Measurements from ENCODE around the gene TRIM74.
"Not testable (repeated sequence)": the region's sequence is repeated elsewhere in the genome, so short reads cannot be mapped to it uniquely, and the experiment has no call there.

The TRIM74 gene

GRCh38 chr7:72968980-72969516 is at the start of gene TRIM74:
Gene TRIM74, minus strand, starts transcription at chr7:72969466. Its CDS starts 3,309 bp downstream, at chr7:72966157.
- not testable (repeated sequence) for DNase-seq

- DNase-seq: not testable (repeated sequence)
Observed at GRCh38 chr7:73006491-73006890, 37.2 kb upstream of the TRIM74 start.

- DNase-seq: not testable (repeated sequence)
Observed at GRCh38 chr7:73005693-73006447, 36.6 kb upstream of the TRIM74 start.

- not testable (repeated sequence) for DNase-seq
Observed at GRCh38 chr7:73005356-73005692, 36.1 kb upstream of the TRIM74 start.

DNA sequence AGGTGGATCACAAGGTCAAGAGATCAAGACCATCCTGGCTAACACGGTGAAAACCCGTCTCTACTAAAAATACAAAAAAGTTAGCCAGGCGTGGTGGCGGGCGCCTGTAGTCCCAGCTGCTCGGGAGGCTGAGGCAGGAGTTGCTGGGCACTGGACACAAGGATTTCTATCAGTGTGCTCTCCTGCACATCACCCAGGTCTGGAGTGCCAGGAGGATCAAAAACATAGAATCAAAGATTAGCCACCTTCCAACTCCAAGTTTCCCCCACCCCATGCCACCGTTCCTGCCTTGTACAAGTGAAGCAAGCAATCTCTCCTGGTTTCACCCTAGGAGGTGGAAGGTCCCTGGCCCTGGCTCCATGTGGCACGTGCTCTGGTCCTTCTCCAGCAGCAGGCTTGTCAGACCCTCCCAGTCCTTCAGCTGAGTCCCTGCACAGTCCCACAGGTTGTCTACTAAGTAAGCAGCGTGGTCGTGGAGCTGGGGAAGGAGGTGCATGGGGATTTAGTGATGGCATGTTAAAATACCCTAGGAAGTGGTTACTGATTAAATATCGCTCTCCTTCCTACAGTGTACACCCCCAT is 28.7 kb upstream of the TRIM74 start:
- not testable (repeated sequence) for DNase-seq

GRCh38 chr7:72997447-72997846 is 28.2 kb upstream of the TRIM74 start:
- not testable (repeated sequence) for DNase-seq

GRCh38 chr7:72995484-72995883 is 26.2 kb upstream of the TRIM74 start:
- DNase-seq: not testable (repeated sequence)

DNA sequence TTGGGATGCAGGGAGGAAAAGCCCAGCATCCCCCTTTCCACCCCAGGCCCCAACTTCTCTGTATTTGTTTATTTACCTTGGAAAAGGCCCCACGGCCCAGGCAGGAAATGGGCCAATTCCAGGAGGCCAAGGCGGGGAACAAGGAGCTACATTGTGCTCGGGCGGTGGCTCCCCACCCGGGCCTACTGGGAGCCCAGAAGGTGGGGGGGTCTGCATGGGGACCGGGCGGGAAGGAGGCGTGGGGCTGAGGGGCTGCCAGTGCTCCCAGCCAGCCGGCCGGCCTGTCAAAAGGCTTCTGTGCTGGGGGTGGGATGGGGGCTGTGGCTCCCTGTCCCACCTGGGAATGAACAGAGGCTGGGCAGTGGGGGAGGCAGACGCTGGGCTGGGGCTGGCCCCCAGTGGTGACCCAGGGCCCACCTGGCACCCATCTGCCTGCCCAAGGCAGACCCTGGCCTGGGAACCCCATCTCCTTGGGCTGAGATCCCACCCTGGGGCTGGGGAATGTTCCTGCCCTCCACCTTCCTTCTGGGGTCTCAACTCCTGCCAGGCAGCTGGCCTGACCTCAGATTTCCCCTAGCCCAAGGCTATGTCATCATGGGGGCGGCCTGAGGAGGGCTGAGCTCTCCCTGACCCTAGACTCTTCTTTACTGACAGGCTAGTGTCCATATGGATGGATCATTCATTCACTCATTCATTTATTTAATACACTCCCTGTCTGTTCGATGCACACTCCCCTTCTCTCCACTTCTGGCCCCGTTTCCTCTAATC is 21.1 kb upstream of the TRIM74 start:
- not testable (repeated sequence) for DNase-seq

GRCh38 chr7:72982084-72982483 is 12.8 kb upstream of the TRIM74 start:
- DNase-seq: not testable (repeated sequence)

DNA sequence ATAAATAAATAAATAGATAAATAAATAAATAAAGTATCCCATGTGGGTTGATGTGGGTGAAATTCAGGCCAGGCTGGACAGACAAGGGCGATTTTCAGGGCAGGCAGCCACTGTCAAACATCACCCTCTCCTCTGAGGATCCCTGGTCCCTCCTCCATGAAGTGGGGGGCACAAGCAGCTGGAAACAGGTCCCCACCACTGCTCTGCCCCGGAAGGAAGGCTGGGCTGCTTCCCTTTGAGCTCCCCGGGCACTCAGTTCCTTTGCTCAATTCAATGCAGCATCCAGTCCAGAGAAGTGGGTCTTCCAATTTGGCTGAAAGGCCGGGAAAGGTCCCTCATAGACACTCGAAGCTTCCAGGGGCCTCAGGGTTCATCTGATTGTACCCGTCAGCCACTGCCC is 11.1 kb upstream of the TRIM74 start:
- DNase-seq: not testable (repeated sequence)

DNA sequence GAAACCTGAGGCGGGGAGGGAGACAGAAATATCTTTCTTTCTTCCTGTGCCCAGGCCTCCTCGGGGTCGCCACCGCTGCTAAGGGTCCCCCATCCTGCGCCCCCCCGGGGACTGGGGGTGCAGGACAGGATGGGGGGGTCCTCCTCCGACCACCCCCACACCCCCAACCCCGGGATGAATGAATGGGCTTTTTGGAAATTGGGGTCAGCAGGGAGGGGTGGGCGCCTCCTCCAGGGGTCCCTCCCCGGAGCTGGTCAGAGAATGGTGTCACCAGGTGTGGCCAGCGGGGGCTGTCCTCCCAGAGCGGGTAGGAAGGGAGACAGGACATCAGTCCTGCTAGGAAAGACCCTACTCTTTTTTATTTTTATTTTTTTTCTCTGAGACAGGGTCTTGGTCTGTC is 7.2 kb upstream of the TRIM74 start:
- DNase-seq: not testable (repeated sequence)

- DNase-seq: not testable (repeated sequence)
Observed at GRCh38 chr7:72975656-72976286, 6.5 kb upstream of the TRIM74 start.

GRCh38 chr7:72974781-72975180 is 5.5 kb upstream of the TRIM74 start:
- DNase-seq: not testable (repeated sequence)

DNA sequence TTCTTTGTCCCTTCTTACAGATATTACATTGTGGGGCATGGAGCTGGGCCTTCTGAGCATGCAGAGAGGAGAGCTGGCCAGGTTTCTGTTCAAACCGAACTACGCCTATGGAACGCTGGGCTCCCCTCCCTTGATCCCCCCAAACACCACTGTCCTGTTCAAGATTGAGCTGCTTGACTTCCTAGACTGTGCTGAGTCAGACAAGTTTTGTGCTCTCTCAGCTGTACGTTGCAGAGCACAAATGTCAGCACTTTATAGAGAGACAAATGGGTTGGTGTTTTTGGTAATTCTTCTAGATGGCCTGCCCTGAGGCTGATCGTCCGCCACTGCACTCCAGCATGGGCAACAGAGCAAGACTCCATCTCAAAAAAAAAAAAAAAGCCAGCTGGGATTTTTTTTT is 2.2 kb upstream of the TRIM74 start:
- DNase-seq: not testable (repeated sequence)

DNA sequence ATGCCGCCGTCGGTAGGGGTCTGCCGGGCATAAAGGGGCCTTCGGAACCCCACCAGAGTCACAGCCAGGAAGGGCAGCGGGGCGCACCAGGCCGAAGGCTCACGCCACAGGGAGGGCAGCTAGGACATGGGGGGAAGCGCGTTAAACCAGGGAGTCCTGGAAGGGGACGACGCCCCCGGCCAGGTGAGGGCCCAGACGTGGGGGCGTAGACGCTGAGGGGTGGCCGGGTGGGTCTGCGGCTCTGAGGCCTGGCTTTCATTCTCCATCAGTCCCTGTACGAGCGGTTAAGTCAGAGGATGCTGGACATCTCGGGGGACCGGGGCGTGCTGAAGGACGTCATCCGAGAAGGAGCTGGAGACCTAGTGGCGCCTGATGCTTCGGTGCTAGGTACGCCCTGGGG is 422 bp upstream of the TRIM74 start:
- DNase-seq: not testable (repeated sequence)

- DNase-seq: not testable (repeated sequence)
Observed at GRCh38 chr7:72966892-72967291, 2.4 kb downstream of the TRIM74 start.

DNA sequence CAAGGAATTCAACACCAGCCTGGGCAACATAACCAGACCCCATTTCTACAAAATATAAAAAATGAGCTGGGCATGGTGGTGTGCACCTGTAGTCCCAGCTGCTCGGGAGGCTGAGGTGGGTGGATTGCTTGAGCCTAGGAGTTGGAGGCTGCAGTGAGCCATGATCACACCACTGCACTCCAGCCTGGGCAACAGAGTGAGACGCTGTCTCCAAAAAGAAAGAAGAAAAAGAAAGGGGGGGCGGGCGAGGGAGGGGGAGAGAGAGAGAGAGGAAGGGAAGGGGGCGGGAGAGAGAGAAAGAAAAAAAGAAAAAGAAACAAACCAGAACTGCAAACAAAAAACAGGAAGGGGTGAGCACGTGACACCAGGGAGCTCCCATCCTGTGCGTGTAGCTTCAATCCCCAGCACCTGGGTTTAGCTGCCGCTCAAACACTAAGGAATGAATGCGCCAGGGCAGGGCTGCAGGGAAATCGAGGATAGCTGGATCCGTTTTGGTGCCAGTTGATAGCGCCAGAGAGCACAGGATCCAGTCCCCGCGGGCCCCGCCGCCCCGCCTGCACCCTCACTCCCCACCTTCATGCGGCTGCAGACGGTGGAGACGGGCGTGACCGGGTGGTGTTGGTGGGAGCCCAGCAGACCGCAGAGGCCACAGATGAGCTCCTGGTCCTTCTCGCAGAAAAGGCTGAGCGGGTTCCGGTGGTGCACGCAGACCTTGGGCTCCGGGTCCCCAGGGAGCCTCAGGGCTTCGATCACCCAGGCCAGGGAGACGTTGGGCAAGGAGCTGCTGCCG is 3.9 kb downstream of the TRIM74 start:
- DNase-seq: not testable (repeated sequence)

GRCh38 chr7:72963056-72963455 is 6.2 kb downstream of the TRIM74 start:
- DNase-seq: not testable (repeated sequence)

DNA sequence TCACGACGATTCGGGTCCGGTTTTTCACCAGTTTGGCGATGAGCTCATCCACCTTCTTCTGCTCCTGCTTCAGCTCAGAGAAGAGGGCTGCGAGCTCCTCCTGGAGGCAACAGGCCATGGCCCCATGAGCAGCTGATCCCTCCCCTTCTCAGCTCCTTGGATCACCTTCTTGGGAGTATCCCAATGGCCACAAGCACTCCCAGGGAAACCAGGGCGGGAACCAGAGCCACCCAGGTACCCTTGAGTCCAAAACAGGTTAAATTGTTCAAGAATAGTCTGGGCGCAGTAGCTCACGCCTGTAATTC is 8.0 kb downstream of the TRIM74 start:
- not testable (repeated sequence) for DNase-seq

GRCh38 chr7:72960626-72961345 is 8.5 kb downstream of the TRIM74 start:
- DNase-seq: not testable (repeated sequence)

GRCh38 chr7:72960029-72960428 is 9.2 kb downstream of the TRIM74 start:
- not testable (repeated sequence) for DNase-seq

All from NCI-H146 (cell line).